Liver (tissue), 9 donors: Measurements from ENCODE around the gene ITFG1. TPM values are rescaled to one million over a fixed set of nuclear protein-coding genes. Genes with fewer than 3 reads are reported as not detected.

Source experiments
- DNase-seq: peaks from one replicate; pipeline ENCODE4 v3.0.0-alpha.2; 2017; ENCODE audit warnings: low spot score
- H3K27ac ChIP-seq, 2 donors: one replicate each; pipeline ENCODE4 v1.7.0; 2013; ENCODE audit warnings: inconsistent platforms in 2 of 2, low read length in 2 of 2, control low read depth in 1 of 2, low read depth in 1 of 2, mild to moderate bottlenecking in 1 of 2
- H3K27me3 ChIP-seq, 4 donors: one replicate each; pipeline versions ENCODE4 v1.6.1 to v1.7.0; 2013; ENCODE audit warnings: low read length in 3 of 4, inconsistent platforms in 1 of 4, mild to moderate bottlenecking in 1 of 4, moderate library complexity in 1 of 4; ENCODE audit not compliant: control insufficient read depth in 4 of 4, insufficient read depth in 4 of 4
- H3K36me3 ChIP-seq, 4 donors: one replicate each; pipeline versions ENCODE4 v1.6.1 to v1.7.0; 2013; ENCODE audit warnings: low read length in 3 of 4, mild to moderate bottlenecking in 3 of 4, low read depth in 1 of 4, moderate library complexity in 1 of 4; ENCODE audit not compliant: control insufficient read depth in 4 of 4, insufficient read depth in 3 of 4
- H3K4me1 ChIP-seq, 4 donors: one replicate each; pipeline versions ENCODE4 v1.6.1 to v1.7.0; 2013; ENCODE audit warnings: low read length in 3 of 4, mild to moderate bottlenecking in 3 of 4, moderate library complexity in 1 of 4; ENCODE audit not compliant: control insufficient read depth in 4 of 4, insufficient read depth in 4 of 4
- H3K4me3 ChIP-seq, 3 donors: one replicate each; pipeline versions ENCODE4 v1.6.1 to v1.7.0; 2013; ENCODE audit warnings: low read length in 3 of 3, control low read depth in 1 of 3, low read depth in 1 of 3, mild to moderate bottlenecking in 1 of 3
- H3K9ac ChIP-seq, 2 donors: one replicate each; pipeline ENCODE4 v1.7.0; 2013; ENCODE audit warnings: low read length in 2 of 2, mild to moderate bottlenecking in 2 of 2, moderate library complexity in 2 of 2, control low read depth in 1 of 2, low read depth in 1 of 2
- H3K9me3 ChIP-seq, 4 donors: one replicate each; pipeline versions ENCODE4 v1.6.1 to v1.7.0; 2013; ENCODE audit warnings: low read length in 3 of 4; ENCODE audit not compliant: control insufficient read depth in 4 of 4
- ATF3 ChIP-seq: IDR thresholded peaks from 2 replicates; pipeline ENCODE4 v1.6.1; 2016; ENCODE audit warnings: antibody characterized with exemption
- EGR1 ChIP-seq, 2 donors: IDR thresholded peaks; 2 replicates each; pipeline ENCODE4 v1.6.1; 2016 to 2018; ENCODE audit warnings: antibody characterized with exemption in 2 of 2, low read depth in 2 of 2
- FOXA1 ChIP-seq: IDR thresholded peaks from 2 replicates; pipeline ENCODE4 v1.6.1; 2016; ENCODE audit warnings: antibody characterized with exemption
- FOXA2 ChIP-seq: IDR thresholded peaks from 2 replicates; pipeline ENCODE4 v1.6.1; 2016; ENCODE audit warnings: antibody characterized with exemption
- GABPA ChIP-seq, 2 donors: IDR thresholded peaks in 1 of 2; conservative IDR thresholded peaks in 1 of 2; 2 replicates each; pipeline ENCODE4 v1.6.1; 2016; ENCODE audit warnings: antibody characterized with exemption in 2 of 2, mild to moderate bottlenecking in 1 of 2, moderate library complexity in 1 of 2
- HNF4A ChIP-seq, 2 donors: conservative IDR thresholded peaks; 2 replicates each; pipeline ENCODE4 v1.6.1; 2016; ENCODE audit warnings: antibody characterized with exemption in 2 of 2, mild to moderate bottlenecking in 2 of 2
- HNF4G ChIP-seq: IDR thresholded peaks from 2 replicates; pipeline ENCODE4 v1.6.1; 2016; ENCODE audit warnings: antibody characterized with exemption
- JUND ChIP-seq, 2 donors: IDR thresholded peaks; 2 replicates each; pipeline ENCODE4 v1.6.1; 2016; ENCODE audit warnings: antibody characterized with exemption in 2 of 2
- NR2F2 ChIP-seq: IDR thresholded peaks from 2 replicates; pipeline ENCODE4 v1.6.1; 2016; ENCODE audit warnings: antibody characterized with exemption
- RAD21 ChIP-seq, 2 donors: IDR thresholded peaks; 2 replicates each; pipeline ENCODE4 v1.6.1; 2016; ENCODE audit warnings: antibody characterized with exemption in 2 of 2, mild to moderate bottlenecking in 2 of 2
- RXRA ChIP-seq, 2 donors: IDR thresholded peaks; 2 replicates each; pipeline ENCODE4 v1.6.1; 2017 to 2018; ENCODE audit warnings: antibody characterized with exemption in 2 of 2, mild to moderate bottlenecking in 1 of 2
- SP1 ChIP-seq: IDR thresholded peaks from 2 replicates; pipeline ENCODE4 v1.6.1; 2018; ENCODE audit warnings: antibody characterized with exemption, mild to moderate bottlenecking
- YY1 ChIP-seq: IDR thresholded peaks from 2 replicates; pipeline ENCODE4 v1.6.1; 2016; ENCODE audit warnings: antibody characterized with exemption, mild to moderate bottlenecking
- ZBTB33 ChIP-seq: IDR thresholded peaks from 2 replicates; pipeline ENCODE4 v1.6.1; 2016; ENCODE audit warnings: antibody characterized with exemption
- WGBS: extraction: QIAGEN DNeasy Blood & Tissue Kit; methylation state at CpG from one replicate; pipeline ENCODE4 v1.1.7; 2013; 5-methylcytosine and 5-hydroxymethylcytosine counted together
- polyA plus RNA-seq, 2 donors: library from polyadenylated mRNA; stranded (reverse) in 1 of 2; unstranded in 1 of 2; fragments of 200-250 nt in 1 of 2; fragments of >200 nt in 1 of 2; fragmentation: Nextera tagmentation in 1 of 2; extraction: Ambion mirVana in 1 of 2; gene quantifications; one replicate each; pipeline versions ENCODE4 v1.2.1 to v1.2.3, GENCODE V29; 2013 to 2015
- total RNA-seq, 2 donors: library from RNA; depleted of rRNA; stranded (reverse); fragments of >200 nt; gene quantifications; one replicate each; pipeline ENCODE4 v1.2.3, GENCODE V29; 2014
- TF ChIP-seq, protein P1 (sequence below): fragments of 150-350 bp; IDR thresholded peaks from 2 replicates; pipeline ENCODE4 v1.5.1; 2017; ENCODE audit warnings: improper control_type of control experiment, low read depth, low read length; ENCODE audit not compliant: missing input control
- TF ChIP-seq, protein P2 (sequence below): IDR thresholded peaks from 2 replicates; pipeline ENCODE4 v1.6.1; 2016; ENCODE audit warnings: antibody characterized with exemption
- donor health status: healthy.
- donor health status: healthy.
- donor health status: healthy.
- donor health status: healthy.
- donor health status: healthy.

ITFG1 gene
- total and polyA plus RNA-seq, 4 donors: 31.1 to 51.0 (median 36.5) TPM

- TF ChIP-seq, protein P1, sequence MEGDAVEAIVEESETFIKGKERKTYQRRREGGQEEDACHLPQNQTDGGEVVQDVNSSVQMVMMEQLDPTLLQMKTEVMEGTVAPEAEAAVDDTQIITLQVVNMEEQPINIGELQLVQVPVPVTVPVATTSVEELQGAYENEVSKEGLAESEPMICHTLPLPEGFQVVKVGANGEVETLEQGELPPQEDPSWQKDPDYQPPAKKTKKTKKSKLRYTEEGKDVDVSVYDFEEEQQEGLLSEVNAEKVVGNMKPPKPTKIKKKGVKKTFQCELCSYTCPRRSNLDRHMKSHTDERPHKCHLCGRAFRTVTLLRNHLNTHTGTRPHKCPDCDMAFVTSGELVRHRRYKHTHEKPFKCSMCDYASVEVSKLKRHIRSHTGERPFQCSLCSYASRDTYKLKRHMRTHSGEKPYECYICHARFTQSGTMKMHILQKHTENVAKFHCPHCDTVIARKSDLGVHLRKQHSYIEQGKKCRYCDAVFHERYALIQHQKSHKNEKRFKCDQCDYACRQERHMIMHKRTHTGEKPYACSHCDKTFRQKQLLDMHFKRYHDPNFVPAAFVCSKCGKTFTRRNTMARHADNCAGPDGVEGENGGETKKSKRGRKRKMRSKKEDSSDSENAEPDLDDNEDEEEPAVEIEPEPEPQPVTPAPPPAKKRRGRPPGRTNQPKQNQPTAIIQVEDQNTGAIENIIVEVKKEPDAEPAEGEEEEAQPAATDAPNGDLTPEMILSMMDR: no peak
- no peak for TF ChIP-seq YY1
- TF ChIP-seq, protein P2, sequence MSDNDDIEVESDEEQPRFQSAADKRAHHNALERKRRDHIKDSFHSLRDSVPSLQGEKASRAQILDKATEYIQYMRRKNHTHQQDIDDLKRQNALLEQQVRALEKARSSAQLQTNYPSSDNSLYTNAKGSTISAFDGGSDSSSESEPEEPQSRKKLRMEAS: no peak
- no peak for TF ChIP-seq GABPA (IDR thresholded peaks at IDR 0.05 in 1 of 2, conservative IDR thresholded peaks at IDR 0.05 in 1 of 2)
- TF ChIP-seq EGR1 (IDR thresholded peaks at IDR 0.05; ENCODE audit: low read depth in 2 of 2): no peak
- no peak for TF ChIP-seq FOXA2
- no peak for TF ChIP-seq JUND (IDR thresholded peaks at IDR 0.05)
- TF ChIP-seq HNF4G: no peak
- no peak for TF ChIP-seq RAD21 (IDR thresholded peaks at IDR 0.05)
These were observed 78.5 kb downstream of the ITFG1 start (continued) for GRCh38 chr16:47382362-47382761.

GRCh38 chr16:47377154-47377553 is 83.7 kb downstream of the ITFG1 start:
- Histone ChIP-seq H3K36me3 (peaks cover 0 to 4% (median 2%) of the 10 kb centered on the region in 4 donors), H3K9me3 (no peaks in the 10 kb centered on the region)
- WGBS: 86% methylated on average over 3 of the region's 3 CpGs

More at GRCh38 chr16:47377154-47377553, 83.7 kb downstream of the ITFG1 start:
- Histone ChIP-seq H3K4me1 (no peaks in the 10 kb centered on the region), H3K9ac (no peak overlapping the region), H3K27ac (no peak overlapping the region), H3K27me3 (no peaks in the 10 kb centered on the region), H3K4me3 (no peak overlapping the region)
- TF ChIP-seq ZBTB33 (no peak), FOXA2 (no peak), NR2F2 (no peak), RXRA (IDR thresholded peaks at IDR 0.05) (no peak), EGR1 (IDR thresholded peaks at IDR 0.05; ENCODE audit: low read depth in 2 of 2) (no peak), HNF4A (conservative IDR thresholded peaks at IDR 0.05) (no peak), HNF4G (no peak), ATF3 (no peak), SP1 (no peak), FOXA1 (no peak), YY1 (no peak), JUND (IDR thresholded peaks at IDR 0.05) (no peak), GABPA (IDR thresholded peaks at IDR 0.05 in 1 of 2, conservative IDR thresholded peaks at IDR 0.05 in 1 of 2) (no peak), RAD21 (IDR thresholded peaks at IDR 0.05) (no peak)
- TF ChIP-seq, protein P1: no peak
- TF ChIP-seq, protein P2: no peak
- DNase-seq: no peak
